SK-N-SH (cell line): ENCODE data around the gene ACADS. TPM values are rescaled to one million over a fixed set of nuclear protein-coding genes. Genes with fewer than 3 reads are reported as not detected.

Source experiments
- CTCF ChIA-PET: fragments of 300-600, 350-600 bp; formaldehyde crosslinking; extraction: SDS; loops from one replicate; lab custom pipeline; 2021; lab: Yijun Ruan, JAX
- POLR2A ChIA-PET: fragments of 350-600 bp; sonication (Branson Sonifier 250); formaldehyde crosslinking; extraction: SDS; loops from one replicate; lab custom pipeline; 2020; ENCODE audit warnings: antibody characterized with exemption, inconsistent platforms; lab: Yijun Ruan, JAX
- DNase-seq: peaks from one replicate; pipeline ENCODE4 v3.0.0; 2012
- H2AFZ ChIP-seq: fragments of 200-600 bp; sonication (generic); 2 replicates; pipeline ENCODE4 v1.8.1; 2016; ENCODE audit warnings: antibody characterized with exemption, mild to moderate bottlenecking, low read depth
- H3F3A ChIP-seq: fragments of 200-600 bp; sonication (generic); replicated peaks from 2 replicates; pipeline ENCODE3; 2016; ENCODE audit warnings: antibody characterized with exemption, mild to moderate bottlenecking; ENCODE audit not compliant: insufficient read depth
- H3K27ac ChIP-seq, 2 experiments: fragments of 200-500 bp in 1 of 2; fragments of 200-600 bp in 1 of 2; sonication (Bioruptor generic) in 1 of 2; sonication (generic), shearing (Covaris generic) in 1 of 2; 2 replicates each; pipeline versions ENCODE4 v1.5.1 to v1.6.1; 2014 to 2016; ENCODE audit warnings: low read depth in 2 of 2, inconsistent platforms in 1 of 2, low read length in 1 of 2, mild to moderate bottlenecking in 1 of 2, mixed read lengths in 1 of 2
- H3K27me3 ChIP-seq: fragments of 200-600 bp; sonication (generic), shearing (Covaris generic); 2 replicates; pipeline ENCODE4 v1.6.1; 2016; ENCODE audit warnings: mixed run types; ENCODE audit not compliant: insufficient read depth
- H3K36me3 ChIP-seq, 2 experiments: fragments of 200-500 bp in 1 of 2; fragments of 200-600 bp in 1 of 2; sonication (Bioruptor generic) in 1 of 2; sonication (generic) in 1 of 2; replicated peaks in 1 of 2; 2 replicates each; pipeline versions ENCODE3 to v1.5.1; 2014 to 2016; ENCODE audit warnings: low read length in 1 of 2, mild to moderate bottlenecking in 1 of 2; ENCODE audit not compliant: insufficient read depth in 2 of 2, control insufficient read depth in 1 of 2
- H3K4me1 ChIP-seq, 2 experiments: fragments of 200-500 bp in 1 of 2; fragments of 200-600 bp in 1 of 2; sonication (Bioruptor generic) in 1 of 2; sonication (generic), shearing (Covaris generic) in 1 of 2; 2 replicates each; pipeline versions ENCODE4 v1.5.1 to v1.6.1; 2014 to 2016; ENCODE audit warnings: low read depth in 1 of 2, low read length in 1 of 2, mixed run types in 1 of 2; ENCODE audit not compliant: insufficient read depth in 2 of 2, control insufficient read depth in 1 of 2
- H3K4me2 ChIP-seq: fragments of 200-600 bp; sonication (generic), shearing (Covaris generic); 2 replicates; pipeline ENCODE4 v1.6.1; 2017; ENCODE audit warnings: mixed run types
- H3K4me3 ChIP-seq, 2 experiments: fragments of 200-500 bp in 1 of 2; fragments of 200-600 bp in 1 of 2; sonication (Bioruptor generic) in 1 of 2; sonication (generic), shearing (Covaris generic) in 1 of 2; 2 replicates each; pipeline versions ENCODE4 v1.5.1 to v1.8.1; 2014 to 2016; ENCODE audit warnings: low read depth in 2 of 2, inconsistent platforms in 1 of 2, low read length in 1 of 2, mild to moderate bottlenecking in 1 of 2, mixed read lengths in 1 of 2, moderate library complexity in 1 of 2
- H3K79me2 ChIP-seq: fragments of 200-600 bp; sonication (generic); 2 replicates; pipeline ENCODE4 v1.8.1; 2017; ENCODE audit warnings: mild to moderate bottlenecking; ENCODE audit not compliant: insufficient read depth
- H3K9ac ChIP-seq: fragments of 200-600 bp; sonication (generic); 2 replicates; pipeline ENCODE4 v1.6.1; 2017; ENCODE audit warnings: mixed run types
- H3K9me2 ChIP-seq: fragments of 200-600 bp; sonication (generic); 2 replicates; pipeline ENCODE4 v1.6.1; 2017; ENCODE audit warnings: mixed run types
- H3K9me3 ChIP-seq: fragments of 200-600 bp; sonication (generic); 2 replicates; pipeline ENCODE4 v1.6.1; 2017; ENCODE audit warnings: mixed run types, mild to moderate bottlenecking, moderate library complexity
- H4K20me1 ChIP-seq: fragments of 200-600 bp; sonication (generic); 2 replicates; pipeline ENCODE4 v1.6.1; 2017; ENCODE audit warnings: mild to moderate bottlenecking, mixed run types; ENCODE audit not compliant: insufficient read depth
- CHD2 ChIP-seq: fragments of 150-350 bp; IDR thresholded peaks from 2 replicates; pipeline ENCODE4 v1.6.1; 2018; ENCODE audit warnings: low read length; ENCODE audit not compliant: partially characterized antibody
- CTCF ChIP-seq: fragments of 200-600 bp; sonication (generic); IDR thresholded peaks from 2 replicates; pipeline ENCODE4 v1.6.1; 2017; ENCODE audit warnings: antibody characterized with exemption, mild to moderate bottlenecking, moderate library complexity
- EZH2phosphoT487 ChIP-seq: fragments of 200-600 bp; sonication (generic); IDR thresholded peaks from 2 replicates; pipeline ENCODE4 v1.6.1; 2017; ENCODE audit warnings: low read depth, mixed run types, mild to moderate bottlenecking, antibody characterized with exemption, moderate library complexity, borderline replicate concordance
- GABPA ChIP-seq: IDR thresholded peaks from 2 replicates; pipeline ENCODE4 v1.4.0; 2012; ENCODE audit warnings: low read depth, mild to moderate bottlenecking
- GATA2 ChIP-seq: sonication (generic); formaldehyde crosslinking; IDR thresholded peaks from 2 replicates; pipeline ENCODE4 v1.5.0; 2020; ENCODE audit warnings: mild to moderate bottlenecking, missing genetic modification reagents
- MEF2A ChIP-seq: IDR thresholded peaks from 2 replicates; pipeline ENCODE4 v1.4.0; 2012; ENCODE audit warnings: low read depth, borderline replicate concordance
- NRF1 ChIP-seq: IDR thresholded peaks from 2 replicates; pipeline ENCODE4 v1.6.1; 2012; ENCODE audit warnings: low read depth, mild to moderate bottlenecking, low read length
- SIN3A ChIP-seq: IDR thresholded peaks from 2 replicates; pipeline ENCODE4 v1.6.1; 2012; ENCODE audit warnings: low read depth, mild to moderate bottlenecking, low read length, moderate library complexity, borderline replicate concordance
- TCF12 ChIP-seq: IDR thresholded peaks from 2 replicates; pipeline ENCODE4 v1.4.0; 2012
- ZBTB33 ChIP-seq: IDR thresholded peaks from 2 replicates; pipeline ENCODE4 v1.4.0; 2012; ENCODE audit warnings: low read depth, borderline replicate concordance
- WGBS: methylation state at CpG from one replicate; pipeline ENCODE4 v1.1.6; 2017; ENCODE audit warnings: low lambda C conversion rate; 5-methylcytosine and 5-hydroxymethylcytosine counted together
- polyA plus RNA-seq, 3 experiments: library from polyadenylated mRNA; depleted of rRNA; stranded (reverse); fragments of >200 nt; gene quantifications; 2 replicates each; pipeline ENCODE4 v1.2.3, GENCODE V29; 2012

The ACADS gene
- polyA plus RNA-seq, 1 of the 3 experiments (the other 2 are of a cell fraction) = 4.9 TPM

GRCh38 chr12:120698665-120699064 is 27.0 kb upstream of the ACADS start:
- Histone ChIP-seq H4K20me1 (0 out of 2 replicates have a peak, but pooled peaks cover under 1% of the 10 kb centered on the region), H3K79me2 (peaks cover 5% of the 10 kb centered on the region; the same call in 1 of the 2 replicates), H3K9me2 (no peaks in the 10 kb centered on the region), H3K27me3 (no peaks in the 10 kb centered on the region), H3K4me3 (no peak overlapping the region), H3K36me3 (peaks cover 19 to 78% of the 10 kb centered on the region in 2 experiments), H2AFZ (no peak overlapping the region), H3K4me1 (no peaks in the 10 kb centered on the region; a peak in 1 of 4 replicates), H3K4me2 (no peak overlapping the region), H3K9me3 (no peaks in the 10 kb centered on the region), H3K9ac (no peak overlapping the region), H3F3A (no peaks in the 10 kb centered on the region), H3K27ac (no peak overlapping the region)
- ChIA-PET POLR2A (interaction anchor here (1.6 kb wide), 1 partner anchor 117 kb away, joined by 4 read pairs; the partner anchor contains the start of gene POP5), CTCF (interaction anchor here (0.8 to 1.5 kb wide), 6 partner anchors 9 to 273 kb away, joined by 3 to 7 read pairs (median 4); partner anchors contain the start of gene UNC119B)
- no peak for DNase-seq
- WGBS = 100% methylated on average over 3 of the region's 3 CpGs
- TF ChIP-seq GATA2 (CRISPR knock-in tag) (no peak), TCF12 (no peak), GABPA (no peak), ZBTB33 (no peak), SIN3A (no peak), CTCF (no peak), EZH2phosphoT487 (no peak)

DNA sequence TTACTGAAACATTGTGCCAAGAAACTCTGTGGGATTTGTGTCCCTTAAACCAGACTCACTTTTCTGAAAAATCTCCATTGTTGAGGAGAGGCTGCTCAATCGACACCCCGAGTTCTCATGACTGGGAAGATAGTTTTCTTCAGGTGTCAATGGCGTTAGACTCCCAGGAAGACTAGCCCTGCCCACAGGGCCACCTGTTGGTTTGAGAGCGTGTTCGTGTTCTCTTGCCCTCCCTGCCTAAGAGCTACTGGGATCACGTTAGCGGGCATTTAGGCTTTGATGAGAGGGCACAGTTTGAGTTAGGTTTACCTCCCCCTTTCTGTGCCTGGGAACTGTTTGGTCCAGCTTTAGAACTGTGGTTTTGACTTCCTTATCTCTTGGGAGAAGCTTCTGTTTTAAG is 26.1 kb upstream of the ACADS start:
- CTCF ChIA-PET = interaction anchor here (1.2 to 2.7 kb wide), 4 partner anchors 8 to 272 kb away, joined by 3 to 10 read pairs (median 6); no protein-coding TSS in a partner anchor

More for the DNA sequence above, 26.1 kb upstream of the ACADS start:
- H3K4me2 ChIP-seq = no peak overlapping the region
- no peak for DNase-seq
- H3K9me2 ChIP-seq = no peaks in the 10 kb centered on the region
- TF ChIP-seq EZH2phosphoT487 (no peak), CHD2 (no peak), MEF2A (no peak), NRF1 (no peak)
- TF ChIP-seq, all 33 proteins: peak for 0
- POLR2A ChIA-PET = no interaction called here
- Histone ChIP-seq H3K9ac (no peak overlapping the region), H3K27me3 (no peaks in the 10 kb centered on the region), H3K79me2 (no peaks in the 10 kb centered on the region), H2AFZ (no peak overlapping the region), H3K27ac (no peak overlapping the region), H3K4me3 (no peak overlapping the region), H3K9me3 (no peaks in the 10 kb centered on the region), H3K4me1 (no peaks in the 10 kb centered on the region; a peak in 1 of 4 replicates), H3K36me3 (peaks cover 13 to 71% of the 10 kb centered on the region in 2 experiments), H4K20me1 (no peaks in the 10 kb centered on the region), H3F3A (no peaks in the 10 kb centered on the region)
- 95% methylated on average over 7 of the region's 7 CpGs for WGBS
